Measurements from ENCODE around the gene CCDC85A. TPM values are rescaled to one million over a fixed set of nuclear protein-coding genes. Genes with fewer than 3 reads are reported as not detected.
A peak's percentile ranks its signal among the peaks of the same experiment; 100 is the strongest.

CCDC85A gene
- total RNA-seq, 1 experiment from 2014 or later, result 1.1 TPM

- no peak for TF ChIP-seq CTCF (conservative IDR thresholded peaks at IDR 0.05; ENCODE audit: low read depth, low read length)
- H3K9me3 ChIP-seq (ENCODE audit: low read length), result no peaks in the 10 kb centered on the region
- no peak overlapping the region for H3K27ac ChIP-seq (ENCODE audit: low read length)
- no peaks in the 10 kb centered on the region for H3K4me1 ChIP-seq (ENCODE audit: insufficient read depth, low read length)
- H3K36me3 ChIP-seq (ENCODE audit: low read depth, low read length), result no peaks in the 10 kb centered on the region
- no peaks in the 10 kb centered on the region for H3K27me3 ChIP-seq (ENCODE audit: low read length)
- H3F3A ChIP-seq (ENCODE audit: low read length, unreplicated experiment), result no peaks in the 10 kb centered on the region
- no peaks in the 10 kb centered on the region for H3K79me2 ChIP-seq (ENCODE audit: low read length)
- POLR2A ChIA-PET (ENCODE audit: unreplicated experiment), result interaction anchor here (0.6 kb wide), 1 partner anchor 365 kb away, joined by 6 read pairs; no protein-coding TSS in a partner anchor
- ATAC-seq (no peak), DNase-seq (peak; percentile 31)
- intact Hi-C loops (cut with micrococcal nuclease), result no loop called here
- H2AFZ ChIP-seq (ENCODE audit: low read length), result no peak overlapping the region
- no TSS peak for BruUV-seq (replicated peaks)
- H4K20me1 ChIP-seq (ENCODE audit: low read length), result no peaks in the 10 kb centered on the region
- CTCF ChIA-PET, result no interaction called here
- no peak overlapping the region for H3K4me3 ChIP-seq (ENCODE audit: low read length)
- no peak overlapping the region for H3K4me2 ChIP-seq (ENCODE audit: low read length)
- H3K9me2 ChIP-seq (replicated peaks; ENCODE audit: low read length), result no peaks in the 10 kb centered on the region; the same call in 1 of the 2 replicates
- H3K9ac ChIP-seq (ENCODE audit: low read length), result no peak overlapping the region
Measured at GRCh38 chr2:56376699-56377665, 193.2 kb downstream of the CCDC85A start.

GRCh38 chr2:56379066-56379465 lies 195.3 kb downstream of the CCDC85A start:
- H3K4me3 ChIP-seq (ENCODE audit: low read length), result no peak overlapping the region
- no TSS peak for BruUV-seq (replicated peaks)
- no peaks in the 10 kb centered on the region for H4K20me1 ChIP-seq (ENCODE audit: low read length)
- intact Hi-C loops (cut with micrococcal nuclease), result no loop called here
- no peaks in the 10 kb centered on the region for H3K79me2 ChIP-seq (ENCODE audit: low read length)
- H3F3A ChIP-seq (ENCODE audit: low read length, unreplicated experiment), result no peaks in the 10 kb centered on the region
- H3K9me3 ChIP-seq (ENCODE audit: low read length), result no peaks in the 10 kb centered on the region
- no peak overlapping the region for H3K4me2 ChIP-seq (ENCODE audit: low read length)
- H3K9ac ChIP-seq (ENCODE audit: low read length), result no peak overlapping the region
- no peak overlapping the region for H2AFZ ChIP-seq (ENCODE audit: low read length)
- no peak overlapping the region for H3K27ac ChIP-seq (ENCODE audit: low read length)
- H3K4me1 ChIP-seq (ENCODE audit: insufficient read depth, low read length), result no peaks in the 10 kb centered on the region
- no peak for ATAC-seq
- H3K9me2 ChIP-seq (replicated peaks; ENCODE audit: low read length), result no peaks in the 10 kb centered on the region; the same call in 1 of the 2 replicates
- no peaks in the 10 kb centered on the region for H3K36me3 ChIP-seq (ENCODE audit: low read depth, low read length)
- H3K27me3 ChIP-seq (ENCODE audit: low read length), result no peaks in the 10 kb centered on the region
- DNase-seq, result no peak
- TF ChIP-seq CTCF (conservative IDR thresholded peaks at IDR 0.05; ENCODE audit: low read depth, low read length) (no peak), EZH2phosphoT487 (IDR thresholded peaks at IDR 0.05; ENCODE audit: borderline replicate concordance, low read length) (no peak), EZH2 (IDR thresholded peaks at IDR 0.05; ENCODE audit: low read length, unreplicated experiment) (no peak)
- POLR2A ChIA-PET (ENCODE audit: unreplicated experiment), result no interaction called here
- CTCF ChIA-PET, result no interaction called here

GRCh38 chr2:56380861-56381260 lies 197.1 kb downstream of the CCDC85A start:
- no peaks in the 10 kb centered on the region for H3K36me3 ChIP-seq (ENCODE audit: low read depth, low read length)
- DNase-seq, result no peak
- H3K27ac ChIP-seq (ENCODE audit: low read length), result no peak overlapping the region
- no peak overlapping the region for H3K9ac ChIP-seq (ENCODE audit: low read length)
- no peaks in the 10 kb centered on the region; the same call in 1 of the 2 replicates for H3K9me2 ChIP-seq (replicated peaks; ENCODE audit: low read length)
- H3K27me3 ChIP-seq (ENCODE audit: low read length), result no peaks in the 10 kb centered on the region
- H3F3A ChIP-seq (ENCODE audit: low read length, unreplicated experiment), result no peaks in the 10 kb centered on the region
- BruUV-seq (replicated peaks), result no TSS peak
- no peaks in the 10 kb centered on the region for H4K20me1 ChIP-seq (ENCODE audit: low read length)
- H3K9me3 ChIP-seq (ENCODE audit: low read length), result no peaks in the 10 kb centered on the region
- POLR2A ChIA-PET (ENCODE audit: unreplicated experiment), result no interaction called here
- CTCF ChIA-PET, result no interaction called here
- ATAC-seq, result no peak
- no peak overlapping the region for H3K4me3 ChIP-seq (ENCODE audit: low read length)
- no peak overlapping the region for H2AFZ ChIP-seq (ENCODE audit: low read length)
- TF ChIP-seq CTCF (conservative IDR thresholded peaks at IDR 0.05; ENCODE audit: low read depth, low read length) (no peak), EZH2phosphoT487 (IDR thresholded peaks at IDR 0.05; ENCODE audit: borderline replicate concordance, low read length) (no peak), EZH2 (IDR thresholded peaks at IDR 0.05; ENCODE audit: low read length, unreplicated experiment) (no peak)
- no peaks in the 10 kb centered on the region for H3K4me1 ChIP-seq (ENCODE audit: insufficient read depth, low read length)
- no peak overlapping the region for H3K4me2 ChIP-seq (ENCODE audit: low read length)
- intact Hi-C loops (cut with micrococcal nuclease), result no loop called here
- H3K79me2 ChIP-seq (ENCODE audit: low read length), result no peaks in the 10 kb centered on the region
